Astrocyte (in vitro differentiated cells and primary cell): ENCODE measurements around the gene CACNA1C. TPM values are rescaled to one million over a fixed set of nuclear protein-coding genes. Genes with fewer than 3 reads are reported as not detected.
A peak's percentile ranks its signal among the peaks of the same experiment; 100 is the strongest.

Experiments used
- DNase-seq: peaks from one replicate; pipeline ENCODE4 v3.0.0-alpha.2; 2010; ENCODE audit warnings: low read depth
- FAIRE-seq: peaks from 2 replicates; lab custom pipeline; 2011; peaks lifted over from hg19 to GRCh38; lab: Jason Lieb, UNC
- H2AFZ ChIP-seq: 2 replicates; pipeline ENCODE4 v1.6.0; 2012; ENCODE audit warnings: low read depth, low read length, inconsistent platforms
- H3K27ac ChIP-seq: 2 replicates; pipeline ENCODE4 v1.5.1; 2011; ENCODE audit warnings: low read depth, low read length, inconsistent platforms
- H3K27me3 ChIP-seq: 2 replicates; pipeline ENCODE4 v1.6.0; 2011; ENCODE audit warnings: low read length, inconsistent platforms; ENCODE audit not compliant: insufficient read depth
- H3K36me3 ChIP-seq: 2 replicates; pipeline ENCODE4 v1.5.1; 2011; ENCODE audit warnings: low read length, inconsistent platforms; ENCODE audit not compliant: insufficient read depth
- H3K4me1 ChIP-seq: 2 replicates; pipeline ENCODE4 v1.5.1; 2011; ENCODE audit warnings: low read length, inconsistent platforms; ENCODE audit not compliant: insufficient read depth
- H3K4me2 ChIP-seq: 2 replicates; pipeline ENCODE4 v1.6.0; 2012; ENCODE audit warnings: low read length, inconsistent platforms
- H3K4me3 ChIP-seq: 2 replicates; pipeline ENCODE4 v1.5.1; 2011; ENCODE audit warnings: low read depth, mild to moderate bottlenecking, low read length, inconsistent platforms; ENCODE audit not compliant: insufficient read depth
- H3K79me2 ChIP-seq: 2 replicates; pipeline ENCODE4 v1.6.0; 2012; ENCODE audit warnings: mild to moderate bottlenecking, low read length, inconsistent platforms; ENCODE audit not compliant: insufficient read depth
- H3K9ac ChIP-seq: 2 replicates; pipeline ENCODE4 v1.6.0; 2012; ENCODE audit warnings: mild to moderate bottlenecking, low read length, inconsistent platforms
- H3K9me3 ChIP-seq: 2 replicates; pipeline ENCODE4 v1.5.1; 2012; ENCODE audit warnings: low read depth, mild to moderate bottlenecking, low read length, inconsistent platforms; ENCODE audit not compliant: insufficient read depth
- H4K20me1 ChIP-seq: 2 replicates; pipeline ENCODE4 v1.6.0; 2012; ENCODE audit warnings: low read length, inconsistent platforms; ENCODE audit not compliant: insufficient read depth
- H3K27ac Mint-ChIP-seq: one replicate; pipeline ENCODE4 v1.8.0; 2021; ENCODE audit warnings: mild to moderate bottlenecking, mixed read lengths; ENCODE audit not compliant: unreplicated experiment
- H3K27me3 Mint-ChIP-seq: one replicate; pipeline ENCODE4 v1.8.0; 2021; ENCODE audit warnings: low read depth, mixed read lengths; ENCODE audit not compliant: unreplicated experiment
- H3K36me3 Mint-ChIP-seq: one replicate; pipeline ENCODE4 v1.8.0; 2021; ENCODE audit warnings: low read depth, mixed read lengths; ENCODE audit not compliant: unreplicated experiment
- H3K4me1 Mint-ChIP-seq: one replicate; pipeline ENCODE4 v1.8.0; 2021; ENCODE audit warnings: low read depth, mixed read lengths; ENCODE audit not compliant: unreplicated experiment
- H3K4me3 Mint-ChIP-seq: one replicate; pipeline ENCODE4 v1.8.0; 2021; ENCODE audit warnings: mild to moderate bottlenecking, moderate library complexity, mixed read lengths; ENCODE audit not compliant: unreplicated experiment
- H3K9me3 Mint-ChIP-seq: one replicate; pipeline ENCODE4 v1.8.0; 2021; ENCODE audit warnings: mild to moderate bottlenecking, mixed read lengths; ENCODE audit not compliant: unreplicated experiment
- EZH2 ChIP-seq: IDR thresholded peaks from 2 replicates; pipeline ENCODE4 v1.6.1; 2012; ENCODE audit warnings: mild to moderate bottlenecking, low read length, inconsistent platforms; ENCODE audit not compliant: insufficient read depth
- total RNA-seq: library from RNA; stranded (reverse); gene quantifications from 2 replicates; pipeline ENCODE4 v1.2.1, GENCODE V29; 2021
- TF ChIP-seq, protein P1 (sequence below): IDR thresholded peaks from 2 replicates; pipeline ENCODE4 v1.5.1; 2011; ENCODE audit warnings: low read depth, mild to moderate bottlenecking, inconsistent platforms, low read length, moderate library complexity; ENCODE audit not compliant: insufficient read depth

CACNA1C gene
- total RNA-seq, 1 donor from 2014 or later = 2.1 TPM

DNA sequence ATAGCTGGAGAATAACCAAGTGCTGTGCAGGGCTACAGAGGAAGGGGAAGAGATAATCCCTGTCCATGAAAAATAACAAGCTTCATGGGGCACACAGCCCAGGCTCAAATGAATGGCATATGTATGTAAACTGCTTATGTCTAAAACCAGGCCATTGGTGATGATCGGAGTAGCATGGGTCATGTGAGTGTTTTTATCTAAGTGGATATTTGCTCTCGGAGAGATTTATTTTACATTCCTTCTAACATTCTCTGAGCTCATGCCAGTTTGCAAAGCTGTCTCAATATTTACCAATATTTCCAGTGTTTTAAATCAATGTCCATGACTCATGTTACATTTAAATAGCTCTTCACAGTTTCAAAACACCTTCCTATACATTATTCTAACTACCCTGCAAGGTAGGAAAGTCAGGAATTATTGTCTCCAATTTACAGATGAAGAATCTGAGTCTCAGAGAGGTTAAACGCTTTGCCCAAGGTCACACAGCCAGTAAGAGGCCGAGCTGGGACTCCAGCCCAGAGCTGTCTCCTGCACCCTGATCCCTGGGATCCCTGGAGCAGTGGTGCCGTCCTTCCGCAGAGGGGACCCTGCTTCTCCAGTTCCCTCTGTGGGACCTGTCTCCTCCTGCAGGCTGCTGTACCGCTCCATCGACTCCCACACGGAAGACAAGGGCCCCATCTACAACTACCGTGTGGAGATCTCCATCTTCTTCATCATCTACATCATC, 555.3 kb downstream of the CACNA1C start:
- Histone ChIP-seq H3K4me1 (peaks cover 2% of the 10 kb centered on the region), H3K27ac (no peak overlapping the region), H2AFZ (no peak overlapping the region), H3K4me2 (no peak overlapping the region), H3K4me3 (no peak overlapping the region), H3K9ac (no peak overlapping the region), H3K27me3 (no peaks in the 10 kb centered on the region), H3K9me3 (no peaks in the 10 kb centered on the region), H3K36me3 (no peaks in the 10 kb centered on the region), H3K79me2 (no peaks in the 10 kb centered on the region), H4K20me1 (no peaks in the 10 kb centered on the region)
- FAIRE-seq = no peak
- Mint-ChIP-seq H3K27me3 (peaks cover 48% of the 10 kb centered on the region), H3K36me3 (peaks cover 5% of the 10 kb centered on the region), H3K27ac (no peak overlapping the region), H3K4me1 (peaks cover 6% of the 10 kb centered on the region), H3K4me3 (no peak overlapping the region), H3K9me3 (peaks cover 9% of the 10 kb centered on the region)
- DNase-seq = no peak
- TF ChIP-seq, protein P1, sequence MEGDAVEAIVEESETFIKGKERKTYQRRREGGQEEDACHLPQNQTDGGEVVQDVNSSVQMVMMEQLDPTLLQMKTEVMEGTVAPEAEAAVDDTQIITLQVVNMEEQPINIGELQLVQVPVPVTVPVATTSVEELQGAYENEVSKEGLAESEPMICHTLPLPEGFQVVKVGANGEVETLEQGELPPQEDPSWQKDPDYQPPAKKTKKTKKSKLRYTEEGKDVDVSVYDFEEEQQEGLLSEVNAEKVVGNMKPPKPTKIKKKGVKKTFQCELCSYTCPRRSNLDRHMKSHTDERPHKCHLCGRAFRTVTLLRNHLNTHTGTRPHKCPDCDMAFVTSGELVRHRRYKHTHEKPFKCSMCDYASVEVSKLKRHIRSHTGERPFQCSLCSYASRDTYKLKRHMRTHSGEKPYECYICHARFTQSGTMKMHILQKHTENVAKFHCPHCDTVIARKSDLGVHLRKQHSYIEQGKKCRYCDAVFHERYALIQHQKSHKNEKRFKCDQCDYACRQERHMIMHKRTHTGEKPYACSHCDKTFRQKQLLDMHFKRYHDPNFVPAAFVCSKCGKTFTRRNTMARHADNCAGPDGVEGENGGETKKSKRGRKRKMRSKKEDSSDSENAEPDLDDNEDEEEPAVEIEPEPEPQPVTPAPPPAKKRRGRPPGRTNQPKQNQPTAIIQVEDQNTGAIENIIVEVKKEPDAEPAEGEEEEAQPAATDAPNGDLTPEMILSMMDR = no peak
- TF ChIP-seq EZH2 = no peak

DNA sequence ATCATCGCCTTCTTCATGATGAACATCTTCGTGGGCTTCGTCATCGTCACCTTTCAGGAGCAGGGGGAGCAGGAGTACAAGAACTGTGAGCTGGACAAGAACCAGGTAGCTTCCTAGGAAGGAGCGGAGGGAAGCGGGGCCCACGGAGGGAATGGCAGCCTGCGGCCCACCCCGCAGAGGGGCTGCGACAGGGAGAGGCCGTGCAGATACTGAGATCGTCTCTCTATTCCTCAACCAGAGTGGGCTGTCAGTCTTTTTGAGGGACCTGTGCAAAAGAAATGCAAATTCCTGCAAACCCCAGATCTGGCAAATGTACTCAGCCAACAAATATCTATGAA, 555.8 kb downstream of the CACNA1C start:
- Mint-ChIP-seq H3K27me3 (peaks cover 47% of the 10 kb centered on the region), H3K36me3 (peaks cover 4% of the 10 kb centered on the region), H3K27ac (no peak overlapping the region), H3K4me1 (peaks cover 11% of the 10 kb centered on the region), H3K9me3 (peaks cover 9% of the 10 kb centered on the region), H3K4me3 (no peak overlapping the region)
- Histone ChIP-seq H3K79me2 (no peaks in the 10 kb centered on the region), H4K20me1 (no peaks in the 10 kb centered on the region), H3K27me3 (no peaks in the 10 kb centered on the region), H3K4me2 (no peak overlapping the region), H3K9me3 (no peaks in the 10 kb centered on the region), H3K36me3 (no peaks in the 10 kb centered on the region), H3K4me3 (no peak overlapping the region), H3K9ac (no peak overlapping the region), H2AFZ (no peak overlapping the region), H3K27ac (no peak overlapping the region), H3K4me1 (peaks cover 7% of the 10 kb centered on the region)
- DNase-seq (no peak), FAIRE-seq (no peak)
- TF ChIP-seq, protein P1 = no peak
- no peak for TF ChIP-seq EZH2

DNA sequence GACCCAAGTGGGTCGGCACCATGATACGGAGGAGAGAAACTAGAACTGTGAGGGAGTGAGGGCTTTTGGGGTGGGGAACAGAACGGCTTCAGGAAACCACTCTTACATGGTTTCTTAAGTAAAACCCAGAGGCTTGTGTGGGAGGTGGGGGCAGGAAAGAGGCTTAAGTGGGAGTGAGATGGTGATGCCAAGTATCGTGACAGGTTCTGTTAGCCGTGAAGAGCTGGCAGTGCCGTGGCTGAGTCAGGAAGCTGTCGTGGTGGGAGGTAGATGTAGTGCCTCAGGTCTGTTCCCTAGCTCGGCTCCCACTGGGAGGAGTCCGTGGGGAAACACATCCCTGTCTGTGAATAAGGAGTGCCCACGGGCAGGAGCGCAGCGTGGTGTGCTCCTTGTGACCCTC, 556.2 kb downstream of the CACNA1C start:
- FAIRE-seq (no peak), DNase-seq (peak; percentile 4)
- no peak for TF ChIP-seq EZH2
- TF ChIP-seq, protein P1 = no peak
- Histone ChIP-seq H3K79me2 (no peaks in the 10 kb centered on the region), H3K4me2 (no peak overlapping the region), H3K9ac (no peak overlapping the region), H3K27me3 (no peaks in the 10 kb centered on the region), H2AFZ (no peak overlapping the region), H3K36me3 (no peaks in the 10 kb centered on the region), H3K9me3 (no peaks in the 10 kb centered on the region), H3K27ac (no peak overlapping the region), H3K4me1 (peaks cover 9% of the 10 kb centered on the region), H3K4me3 (no peak overlapping the region), H4K20me1 (no peaks in the 10 kb centered on the region)
- Mint-ChIP-seq H3K9me3 (peaks cover 9% of the 10 kb centered on the region), H3K27ac (no peak overlapping the region), H3K36me3 (peaks cover 4% of the 10 kb centered on the region), H3K4me3 (no peak overlapping the region), H3K27me3 (peaks cover 45% of the 10 kb centered on the region), H3K4me1 (peaks cover 16% of the 10 kb centered on the region)
